Breast epithelium (tissue), 4 donors: ENCODE data around the gene AGBL1. TPM values are rescaled to one million over a fixed set of nuclear protein-coding genes. Genes with fewer than 3 reads are reported as not detected.

Experiments
- DNase-seq, 2 donors: peaks; one replicate each; pipeline ENCODE4 v3.0.0-alpha.2; 2019; ENCODE audit warnings: low spot score in 2 of 2
- H3K27ac ChIP-seq, 2 donors: fragments of 200-600 bp; sonication (generic) in 1 of 2; one replicate each; pipeline ENCODE4 v1.5.1; 2016 to 2019; ENCODE audit warnings: mild to moderate bottlenecking in 1 of 2
- H3K27me3 ChIP-seq, 2 donors: fragments of 200-600 bp; sonication (generic) in 1 of 2; one replicate each; pipeline versions ENCODE4 v1.5.1 to v1.6.0; 2017 to 2019; ENCODE audit warnings: control low read depth in 1 of 2, mild to moderate bottlenecking in 1 of 2
- H3K36me3 ChIP-seq: fragments of 200-600 bp; one replicate; pipeline ENCODE4 v1.5.1; 2019
- H3K4me1 ChIP-seq, 2 donors: fragments of 200-600 bp; sonication (generic); one replicate each; pipeline ENCODE4 v1.5.1; 2016 to 2019; ENCODE audit warnings: control low read depth in 1 of 2
- H3K4me3 ChIP-seq, 3 donors: fragments of 200-600 bp; sonication (generic); 1 replicate in 2 of 3; 2 replicates in 1 of 3; pipeline ENCODE4 v1.5.1; 2016 to 2019; ENCODE audit warnings: mild to moderate bottlenecking in 3 of 3, moderate library complexity in 2 of 3
- H3K9me3 ChIP-seq, 2 donors: fragments of 200-600 bp; sonication (generic) in 1 of 2; one replicate each; pipeline ENCODE4 v1.5.1; 2016 to 2019; ENCODE audit warnings: control low read depth in 1 of 2
- CTCF ChIP-seq, 3 donors: fragments of 450-650 bp; IDR thresholded peaks; one replicate each; pipeline ENCODE4 v1.5.1; 2016 to 2017; ENCODE audit warnings: antibody characterized with exemption in 3 of 3, mild to moderate bottlenecking in 3 of 3, moderate library complexity in 3 of 3
- POLR2A ChIP-seq: fragments of 450-650 bp; IDR thresholded peaks from one replicate; pipeline ENCODE4 v1.6.1; 2016; ENCODE audit warnings: antibody characterized with exemption, mild to moderate bottlenecking, moderate library complexity
- POLR2AphosphoS5 ChIP-seq, 3 donors: sonication (generic); formaldehyde crosslinking; IDR thresholded peaks; one replicate each; pipeline ENCODE4 v1.6.1; 2017; ENCODE audit warnings: antibody characterized with exemption in 3 of 3
- intact Hi-C: fragments of 100-400 bp; cut with DNase I; formaldehyde crosslinking; loops from one replicate; pipeline ENCODE4 v1.15.1; 2023; ENCODE audit warnings: low total_unique reads
- total RNA-seq, 3 donors: library from RNA; depleted of rRNA; stranded (reverse); fragments of >200 nt; gene quantifications; one replicate each; pipeline ENCODE4 v1.1.0, GENCODE V29; 2016

Gene AGBL1
- total RNA-seq, 3 donors from 2014 or later: not detected

GRCh38 chr15:86690566-86690965 lies 610.9 kb downstream of the AGBL1 start:
- Histone ChIP-seq H3K9me3 (no peaks in the 10 kb centered on the region), H3K27ac (no peak overlapping the region), H3K27me3 (peaks cover 0 to 4% of the 10 kb centered on the region in 2 donors), H3K36me3 (no peaks in the 10 kb centered on the region), H3K4me3 (no peak overlapping the region), H3K4me1 (no peaks in the 10 kb centered on the region)
- intact Hi-C loops: no loop called here
- TF ChIP-seq POLR2A (no peak), CTCF (IDR thresholded peaks at IDR 0.05) (no peak), POLR2AphosphoS5 (IDR thresholded peaks at IDR 0.05) (no peak)
- no peak for DNase-seq

DNA sequence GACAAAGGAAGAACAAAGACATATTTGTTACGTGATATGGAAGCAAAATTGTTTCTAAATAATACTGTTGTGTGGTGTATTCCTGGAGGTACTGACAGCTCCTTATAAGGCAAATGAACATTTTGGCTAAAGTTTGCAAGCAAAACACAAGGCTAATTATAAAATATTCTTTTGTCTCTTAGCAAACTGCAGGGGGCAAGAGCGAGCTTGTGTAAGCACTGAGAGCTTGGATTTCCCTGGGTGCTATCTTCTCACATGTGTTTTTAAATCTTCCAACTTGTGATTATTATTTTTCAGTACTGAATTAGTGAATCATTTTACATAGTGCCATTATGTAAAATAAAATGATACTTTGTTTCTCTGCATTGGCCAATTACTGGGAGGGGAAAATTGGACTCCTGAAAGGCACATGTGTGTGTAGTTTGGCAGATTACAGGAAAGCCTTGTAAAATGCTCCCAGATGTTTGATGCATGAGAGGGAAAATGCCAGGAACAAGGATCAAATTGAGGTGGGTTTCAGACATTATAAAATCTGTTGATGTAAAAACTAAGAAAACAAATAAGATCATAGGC lies 611.5 kb downstream of the AGBL1 start:
- no peak for DNase-seq
- Histone ChIP-seq H3K4me3 (no peak overlapping the region), H3K36me3 (no peaks in the 10 kb centered on the region), H3K27me3 (peaks cover 0 to 4% of the 10 kb centered on the region in 2 donors), H3K9me3 (no peaks in the 10 kb centered on the region), H3K4me1 (no peaks in the 10 kb centered on the region), H3K27ac (no peak overlapping the region)
- no peak for TF ChIP-seq POLR2A
- no peak for TF ChIP-seq POLR2AphosphoS5 (IDR thresholded peaks at IDR 0.05)
- TF ChIP-seq CTCF (IDR thresholded peaks at IDR 0.05): no peak
- intact Hi-C loops: no loop called here

DNA sequence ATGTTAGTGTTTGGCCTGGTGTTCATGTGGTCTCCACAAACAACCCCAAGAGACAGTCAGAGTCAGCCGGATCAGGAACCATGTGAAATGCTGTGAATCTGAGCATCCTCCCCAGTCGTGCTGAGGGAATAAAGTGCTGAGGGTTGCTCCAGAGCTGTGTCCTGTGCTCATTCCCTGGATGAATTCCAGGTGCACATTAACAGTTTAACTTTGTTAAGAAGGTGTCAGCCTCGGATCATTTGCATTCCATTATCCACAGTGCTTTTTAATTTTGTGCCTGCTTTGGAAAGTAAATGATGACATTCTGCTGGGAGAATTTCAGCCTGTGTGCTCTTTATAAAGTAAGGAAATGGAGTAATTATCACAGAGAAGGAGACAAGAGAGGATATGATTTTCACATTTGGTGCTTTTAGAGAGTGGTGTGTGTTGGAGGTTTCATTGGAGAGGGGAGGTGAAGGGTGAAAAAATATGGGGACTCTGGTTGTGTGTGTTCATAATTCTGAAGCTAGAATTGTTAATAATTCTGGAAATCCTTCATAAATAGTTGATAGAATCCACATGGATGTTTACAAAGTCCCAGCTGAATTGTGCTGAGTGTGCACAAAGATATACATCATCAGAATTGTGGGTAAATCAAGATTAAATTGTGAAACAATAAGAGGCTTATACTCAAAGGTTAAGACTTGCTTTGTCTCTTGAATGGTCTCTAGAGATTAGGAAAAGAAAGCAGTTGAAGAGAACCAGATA lies 621.4 kb downstream of the AGBL1 start:
- intact Hi-C loops: no loop called here
- TF ChIP-seq CTCF (IDR thresholded peaks at IDR 0.05) (no peak), POLR2A (no peak), POLR2AphosphoS5 (IDR thresholded peaks at IDR 0.05) (no peak)

GRCh38 chr15:86701611-86701963 lies 621.9 kb downstream of the AGBL1 start:
- no peak overlapping the region for H3K4me3 ChIP-seq
- no peak overlapping the region for H3K27ac ChIP-seq
- no peak for DNase-seq
- H3K4me1 ChIP-seq: no peaks in the 10 kb centered on the region
- no peaks in the 10 kb centered on the region for H3K27me3 ChIP-seq
- intact Hi-C loops: no loop called here
- no peaks in the 10 kb centered on the region for H3K36me3 ChIP-seq
- TF ChIP-seq POLR2AphosphoS5 (IDR thresholded peaks at IDR 0.05) (no peak), CTCF (IDR thresholded peaks at IDR 0.05) (no peak), POLR2A (no peak)
- no peaks in the 10 kb centered on the region for H3K9me3 ChIP-seq

More for the DNA sequence above, 621.4 kb downstream of the AGBL1 start:
- H3K27ac ChIP-seq: no peak overlapping the region
- H3K36me3 ChIP-seq: no peaks in the 10 kb centered on the region
- no peaks in the 10 kb centered on the region for H3K4me1 ChIP-seq
- H3K9me3 ChIP-seq: no peaks in the 10 kb centered on the region
- no peaks in the 10 kb centered on the region for H3K27me3 ChIP-seq
- H3K4me3 ChIP-seq: no peak overlapping the region
- no peak for DNase-seq

- DNase-seq: no peak
- no peaks in the 10 kb centered on the region for H3K27me3 ChIP-seq
- intact Hi-C loops: no loop called here
Observed at GRCh38 chr15:86706813-86707212, 627.1 kb downstream of the AGBL1 start.

More at GRCh38 chr15:86706813-86707212, 627.1 kb downstream of the AGBL1 start:
- no peaks in the 10 kb centered on the region for H3K9me3 ChIP-seq
- no peak overlapping the region for H3K27ac ChIP-seq
- no peaks in the 10 kb centered on the region for H3K36me3 ChIP-seq
- no peaks in the 10 kb centered on the region for H3K4me1 ChIP-seq
- H3K4me3 ChIP-seq: no peak overlapping the region
- TF ChIP-seq CTCF (IDR thresholded peaks at IDR 0.05) (no peak), POLR2AphosphoS5 (IDR thresholded peaks at IDR 0.05) (no peak), POLR2A (no peak)
